IPS-15b (cell line): ENCODE data around the gene PRKN.

Experiments used
- H3K27me3 ChIP-seq: one replicate; pipeline ENCODE4 v1.6.1; 2013; ENCODE audit warnings: low read length; ENCODE audit not compliant: control insufficient read depth, insufficient read depth
- H3K36me3 ChIP-seq: one replicate; pipeline ENCODE4 v1.6.1; 2013; ENCODE audit warnings: low read length; ENCODE audit not compliant: control insufficient read depth, insufficient read depth
- H3K4me1 ChIP-seq: one replicate; pipeline ENCODE4 v1.6.1; 2013; ENCODE audit warnings: mild to moderate bottlenecking, low read length; ENCODE audit not compliant: control insufficient read depth, insufficient read depth
- H3K4me3 ChIP-seq: one replicate; pipeline ENCODE4 v1.5.1; 2013; ENCODE audit warnings: low read depth, low read length
- H3K9ac ChIP-seq: one replicate; pipeline ENCODE4 v1.6.1; 2013; ENCODE audit warnings: low read depth, mild to moderate bottlenecking, low read length
- H3K9me3 ChIP-seq: one replicate; pipeline ENCODE4 v1.6.1; 2013; ENCODE audit warnings: mild to moderate bottlenecking, low read length; ENCODE audit not compliant: control insufficient read depth, insufficient read depth

PRKN gene

DNA sequence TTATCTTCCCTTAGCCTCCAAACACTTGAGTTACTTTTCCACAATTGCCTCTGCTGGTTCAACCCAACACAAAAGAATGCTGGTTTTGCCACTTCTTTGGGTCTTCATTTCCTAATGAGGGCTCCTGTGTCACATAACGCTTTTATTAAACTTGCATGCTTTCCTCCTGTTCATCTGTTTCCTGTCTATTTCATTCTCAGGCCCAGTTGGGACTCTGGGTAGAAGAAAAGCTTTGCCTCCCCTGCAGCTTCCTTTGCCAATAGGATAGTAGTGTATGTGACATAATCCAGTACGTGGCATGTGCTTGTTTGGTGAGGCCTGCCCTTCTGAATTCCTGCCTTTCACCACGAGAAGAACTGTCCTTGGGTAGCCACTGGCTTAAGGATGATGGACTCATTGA, 924.4 kb downstream of the PRKN start:
- no peaks in the 10 kb centered on the region for H3K27me3 ChIP-seq
- peaks cover 2% of the 10 kb centered on the region for H3K36me3 ChIP-seq
- no peaks in the 10 kb centered on the region for H3K4me1 ChIP-seq
- H3K9ac ChIP-seq = no peak overlapping the region
- H3K9me3 ChIP-seq = no peaks in the 10 kb centered on the region
- no peak overlapping the region for H3K4me3 ChIP-seq

DNA sequence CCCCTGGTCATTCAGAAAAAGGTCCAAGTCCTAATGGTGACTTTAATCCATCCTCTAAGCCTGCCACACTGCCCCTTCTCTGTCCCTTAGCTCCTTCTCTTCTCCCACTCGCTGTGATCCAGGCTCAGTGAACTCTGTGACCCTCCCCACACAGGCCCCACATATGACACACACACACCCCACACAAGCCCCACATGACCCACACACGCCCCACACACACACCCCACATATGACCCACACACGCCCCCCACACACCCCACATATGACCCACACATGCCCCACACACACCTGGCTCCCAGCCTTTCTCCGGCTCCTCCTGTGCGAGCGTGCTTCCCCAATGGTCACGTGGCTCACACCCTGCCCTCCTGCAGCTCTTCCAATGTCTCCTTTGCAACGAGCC, 925.3 kb downstream of the PRKN start:
- Histone ChIP-seq H3K4me3 (no peak overlapping the region), H3K9me3 (no peaks in the 10 kb centered on the region), H3K4me1 (no peaks in the 10 kb centered on the region)

DNA sequence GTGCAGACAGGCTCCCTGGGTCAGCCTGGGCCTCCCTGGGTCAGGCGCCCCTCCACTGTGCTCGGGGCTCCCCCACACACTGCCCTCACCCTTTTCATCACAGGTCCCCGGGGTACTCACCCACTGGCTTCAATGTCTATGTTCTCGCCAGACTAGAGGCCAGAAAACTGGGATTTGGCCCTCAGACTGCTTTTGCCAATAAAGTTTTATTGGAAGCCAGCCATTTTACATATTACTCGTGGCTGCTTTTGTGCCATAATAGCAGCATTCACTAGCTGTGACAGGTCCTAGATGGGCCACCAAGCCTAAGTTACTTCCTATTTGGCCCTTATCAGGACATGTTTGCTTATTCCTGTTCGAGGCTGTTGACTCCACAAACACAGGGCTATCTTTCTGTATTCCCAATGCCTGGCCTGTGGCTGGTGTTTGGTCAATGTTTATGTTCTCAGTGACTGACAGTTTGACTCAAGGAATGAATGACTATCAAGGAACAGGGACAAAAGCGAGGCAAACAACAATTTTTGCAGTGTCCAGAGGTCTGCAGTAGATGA, 928.6 kb downstream of the PRKN start:
- Histone ChIP-seq H3K4me3 (no peak overlapping the region), H3K27me3 (no peaks in the 10 kb centered on the region), H3K36me3 (peaks cover 2% of the 10 kb centered on the region), H3K4me1 (no peaks in the 10 kb centered on the region), H3K9me3 (no peaks in the 10 kb centered on the region), H3K9ac (no peak overlapping the region)

More for the DNA sequence above, 925.3 kb downstream of the PRKN start:
- H3K36me3 ChIP-seq = peaks cover 2% of the 10 kb centered on the region
- H3K27me3 ChIP-seq = no peaks in the 10 kb centered on the region
- no peak overlapping the region for H3K9ac ChIP-seq

DNA sequence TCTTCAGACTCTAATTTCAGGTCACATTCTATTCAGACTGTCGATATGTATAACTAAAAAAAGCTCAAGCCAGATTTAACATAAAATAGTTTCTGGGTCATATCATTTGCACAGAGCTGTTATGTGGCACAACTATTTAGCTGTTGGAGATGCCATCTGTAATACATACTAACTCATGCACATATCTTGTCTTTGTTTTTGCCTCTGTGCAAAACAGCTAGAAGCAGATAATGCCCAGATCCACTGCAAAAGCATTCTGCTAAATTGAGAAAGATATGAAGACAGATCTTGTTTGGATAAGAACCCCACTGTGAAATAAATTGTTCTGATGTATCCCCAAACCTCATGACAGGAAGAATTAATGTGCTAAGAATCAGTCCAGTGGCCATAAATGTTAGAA, 930.9 kb downstream of the PRKN start:
- Histone ChIP-seq H3K27me3 (no peaks in the 10 kb centered on the region), H3K4me1 (no peaks in the 10 kb centered on the region), H3K4me3 (no peak overlapping the region), H3K36me3 (no peaks in the 10 kb centered on the region), H3K9ac (no peak overlapping the region), H3K9me3 (no peaks in the 10 kb centered on the region)

DNA sequence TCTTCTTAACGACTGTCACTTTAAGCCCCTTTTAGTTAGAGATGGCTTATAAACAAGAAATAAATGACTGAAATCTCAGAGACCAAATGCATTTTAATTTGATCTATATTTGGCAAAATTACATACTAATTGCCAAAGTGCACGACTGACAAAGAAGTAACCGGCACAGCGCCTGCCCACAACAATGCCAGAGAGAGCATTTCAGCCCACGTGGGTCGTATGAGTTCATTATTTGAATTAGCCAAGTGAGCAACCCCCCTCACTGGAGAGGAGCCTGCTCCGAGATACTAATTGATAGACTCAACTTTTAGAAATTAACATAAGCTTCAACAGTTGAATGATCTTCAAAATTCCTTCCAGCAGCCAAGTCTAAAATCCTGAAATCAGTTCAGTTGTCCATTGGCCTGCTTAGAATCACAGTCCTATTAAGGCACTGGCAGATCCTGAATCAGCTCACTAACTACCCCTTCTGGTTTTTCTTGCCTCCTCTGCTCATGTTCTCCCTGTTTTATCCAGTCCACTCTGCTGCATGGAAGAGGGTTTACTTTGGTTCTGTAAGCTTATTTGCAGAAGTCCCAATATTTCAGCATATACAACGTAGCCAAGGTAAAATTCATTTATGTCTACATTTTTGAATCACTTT, 934.6 kb downstream of the PRKN start:
- Histone ChIP-seq H3K4me1 (no peaks in the 10 kb centered on the region), H3K27me3 (no peaks in the 10 kb centered on the region), H3K4me3 (no peak overlapping the region), H3K9me3 (no peaks in the 10 kb centered on the region), H3K9ac (no peak overlapping the region), H3K36me3 (no peaks in the 10 kb centered on the region)

DNA sequence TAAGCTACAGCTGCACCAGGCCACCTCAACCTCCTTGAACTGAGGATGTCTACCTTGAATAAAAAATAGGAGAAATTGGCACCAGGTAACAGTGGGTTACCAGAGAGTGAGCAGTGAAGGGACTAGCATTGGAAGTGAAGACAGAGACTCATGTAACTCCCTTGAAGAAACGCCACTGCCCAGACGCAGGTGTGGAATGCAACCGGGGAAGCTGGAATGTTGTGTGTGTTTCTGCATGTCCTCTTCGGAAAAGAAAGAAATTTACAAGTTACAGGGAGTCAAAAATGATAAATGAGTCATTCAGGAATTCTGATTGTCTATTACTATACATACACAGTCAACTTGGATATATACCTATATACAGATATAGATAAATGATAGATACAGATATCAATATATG, 939.0 kb downstream of the PRKN start:
- Histone ChIP-seq H3K9me3 (no peaks in the 10 kb centered on the region), H3K4me3 (no peak overlapping the region), H3K27me3 (no peaks in the 10 kb centered on the region), H3K36me3 (no peaks in the 10 kb centered on the region), H3K4me1 (no peaks in the 10 kb centered on the region), H3K9ac (no peak overlapping the region)

DNA sequence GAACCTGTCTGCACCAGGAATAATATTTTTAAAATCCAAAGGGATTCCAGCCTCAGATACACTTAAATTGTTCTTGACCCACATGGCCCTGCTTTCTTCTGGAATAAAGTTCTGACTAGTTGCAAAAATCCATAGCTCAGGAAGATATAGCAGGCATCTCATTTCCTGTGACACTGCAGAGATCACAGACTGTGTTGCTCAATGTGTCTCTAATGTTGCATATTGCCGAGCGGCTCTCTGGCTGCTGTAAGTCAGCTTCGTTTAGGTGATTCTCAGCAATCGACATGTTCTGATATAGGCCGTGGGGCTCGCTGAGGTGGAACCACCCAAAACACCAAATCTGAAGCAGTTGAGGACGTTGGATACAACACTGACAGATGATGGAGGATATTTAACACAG, 955.4 kb downstream of the PRKN start:
- Histone ChIP-seq H3K9me3 (no peaks in the 10 kb centered on the region), H3K9ac (no peak overlapping the region), H3K4me1 (no peaks in the 10 kb centered on the region), H3K4me3 (no peak overlapping the region), H3K27me3 (no peaks in the 10 kb centered on the region), H3K36me3 (no peaks in the 10 kb centered on the region)

DNA sequence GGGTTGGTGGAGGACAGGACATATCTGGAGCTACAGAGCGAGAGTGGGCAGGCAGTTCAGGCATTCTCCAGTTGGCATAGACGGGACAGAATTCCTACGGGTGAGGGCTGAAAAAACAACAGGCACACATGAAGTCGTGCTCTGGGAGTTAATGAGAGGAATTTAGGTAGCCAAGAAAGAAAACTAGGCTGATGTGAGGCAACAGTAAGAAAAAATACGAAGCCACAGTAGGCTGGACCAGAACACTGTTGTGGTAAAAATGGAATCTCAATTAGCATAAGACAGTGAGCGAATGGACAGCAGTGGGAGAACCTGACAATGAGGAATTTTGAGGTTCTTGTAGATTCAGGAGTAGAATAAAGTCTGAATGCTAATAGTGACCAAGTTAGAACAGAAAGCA, 965.6 kb downstream of the PRKN start:
- no peaks in the 10 kb centered on the region for H3K4me1 ChIP-seq
- no peak overlapping the region for H3K9ac ChIP-seq
- no peaks in the 10 kb centered on the region for H3K27me3 ChIP-seq
- no peak overlapping the region for H3K4me3 ChIP-seq
- H3K36me3 ChIP-seq = no peaks in the 10 kb centered on the region
- no peaks in the 10 kb centered on the region for H3K9me3 ChIP-seq

DNA sequence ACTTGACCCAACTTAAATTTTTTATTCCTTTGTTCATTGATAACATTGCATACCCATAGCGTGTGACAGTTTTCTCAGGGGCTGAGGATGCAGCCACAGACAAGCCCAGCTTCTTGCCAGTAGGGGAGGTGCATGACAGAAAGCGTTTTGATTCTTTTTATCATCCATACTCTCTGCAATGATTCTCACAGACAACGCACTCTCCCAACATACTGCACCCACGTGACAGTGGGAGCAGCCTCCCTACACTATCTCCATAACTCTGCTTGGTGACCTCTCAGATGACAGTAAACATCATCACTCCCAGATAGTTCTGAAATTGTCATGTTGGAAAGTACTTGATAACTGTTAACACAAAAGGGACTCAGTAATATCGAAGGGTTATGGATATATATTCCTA, 972.5 kb downstream of the PRKN start:
- H3K4me1 ChIP-seq = no peaks in the 10 kb centered on the region

DNA sequence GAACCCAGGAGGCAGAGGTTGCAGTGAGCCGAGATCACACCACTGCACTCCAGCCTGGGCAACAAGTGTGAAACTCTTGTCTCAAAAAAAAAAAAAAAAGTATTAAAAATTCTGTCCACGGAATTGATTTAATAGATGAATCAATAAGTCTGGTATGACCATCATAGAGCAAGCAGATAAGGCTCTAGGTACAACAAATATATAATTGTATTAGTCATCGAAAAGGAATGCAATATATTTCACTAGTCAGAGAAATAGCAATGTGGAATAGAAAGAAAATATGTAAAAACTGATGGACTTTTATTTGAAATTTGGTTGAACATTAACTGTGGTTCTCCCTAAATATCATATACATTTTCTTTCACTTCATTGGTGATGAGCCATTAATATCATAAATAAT, 976.9 kb downstream of the PRKN start:
- no peaks in the 10 kb centered on the region for H3K36me3 ChIP-seq
- H3K4me1 ChIP-seq = peaks cover 2% of the 10 kb centered on the region
- no peak overlapping the region for H3K4me3 ChIP-seq
- no peaks in the 10 kb centered on the region for H3K27me3 ChIP-seq
- H3K9ac ChIP-seq = no peak overlapping the region
- H3K9me3 ChIP-seq = no peaks in the 10 kb centered on the region

More for the DNA sequence above, 972.5 kb downstream of the PRKN start:
- Histone ChIP-seq H3K36me3 (no peaks in the 10 kb centered on the region), H3K27me3 (no peaks in the 10 kb centered on the region), H3K9ac (no peak overlapping the region), H3K9me3 (no peaks in the 10 kb centered on the region), H3K4me3 (no peak overlapping the region)

DNA sequence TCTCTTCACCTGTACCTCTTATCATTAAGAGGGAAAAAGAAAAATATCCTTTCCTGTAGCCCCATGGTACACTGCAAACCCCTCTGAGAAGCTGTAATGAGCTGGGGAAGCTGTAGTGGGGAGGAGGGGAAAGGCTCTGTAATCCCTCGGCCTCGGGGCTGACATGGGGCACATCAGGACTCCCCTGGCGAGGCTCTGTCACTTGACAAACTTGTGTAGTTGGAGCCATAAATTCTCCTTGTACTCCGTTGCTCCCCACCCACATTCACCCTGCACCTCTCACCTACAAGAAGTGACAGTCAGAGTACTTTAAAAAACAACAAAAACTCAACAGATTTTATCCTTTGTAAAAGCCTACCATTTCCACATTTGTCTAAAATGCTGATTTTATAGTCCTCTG, 978.0 kb downstream of the PRKN start:
- H3K9ac ChIP-seq = no peak overlapping the region
- no peaks in the 10 kb centered on the region for H3K36me3 ChIP-seq
- peaks cover 2% of the 10 kb centered on the region for H3K4me1 ChIP-seq
- no peak overlapping the region for H3K4me3 ChIP-seq
- H3K9me3 ChIP-seq = no peaks in the 10 kb centered on the region
- no peaks in the 10 kb centered on the region for H3K27me3 ChIP-seq

DNA sequence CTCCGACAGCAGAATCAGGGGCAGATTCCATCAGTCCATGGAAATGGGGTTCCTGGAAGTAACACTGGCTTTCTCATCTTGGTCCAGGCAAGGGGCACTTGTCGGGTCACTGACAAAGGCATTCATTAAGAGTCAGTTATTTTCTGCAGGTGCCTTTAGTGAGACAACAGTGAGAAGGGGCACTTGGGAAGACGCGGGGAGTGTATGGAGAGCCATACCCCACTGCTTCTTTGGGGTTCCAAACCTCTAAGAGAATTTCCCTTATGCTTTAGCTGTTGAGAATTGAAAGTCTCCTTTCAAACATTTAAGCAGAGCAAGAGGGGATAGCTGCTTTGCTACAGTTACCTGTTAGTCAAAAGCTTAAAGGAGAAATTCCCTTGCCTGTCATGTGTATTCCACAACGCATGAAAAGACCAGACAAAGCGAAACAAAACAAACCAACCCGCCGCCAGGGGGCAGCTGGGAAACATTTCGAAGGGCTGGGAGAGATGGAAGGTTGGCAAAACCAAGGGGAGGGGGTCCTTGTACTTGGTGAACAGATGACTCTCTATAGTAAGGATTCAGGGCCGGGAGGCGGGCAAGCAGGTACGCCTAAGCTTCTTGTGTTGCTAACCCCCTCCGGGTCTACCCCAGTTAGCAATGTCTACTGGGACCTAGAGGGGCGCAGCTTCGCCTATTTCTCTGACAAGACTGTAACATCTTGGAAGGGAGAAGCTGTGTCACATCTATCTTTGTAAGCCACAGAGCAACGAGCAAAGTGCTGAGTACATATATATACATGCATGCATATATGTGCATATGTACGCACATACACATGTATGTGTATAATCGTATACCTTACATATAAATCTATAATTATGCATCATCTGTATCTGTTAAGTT, 978.8 kb downstream of the PRKN start:
- no peaks in the 10 kb centered on the region for H3K9me3 ChIP-seq
- no peak overlapping the region for H3K9ac ChIP-seq
- H3K36me3 ChIP-seq = no peaks in the 10 kb centered on the region
- H3K4me1 ChIP-seq = peaks cover 2% of the 10 kb centered on the region
- no peak overlapping the region for H3K4me3 ChIP-seq
- H3K27me3 ChIP-seq = no peaks in the 10 kb centered on the region
